Spleen (tissue), 7 donors: ENCODE results near the gene PPP2R3A.
"Not testable (repeated sequence)": the region's sequence is repeated elsewhere in the genome, so short reads cannot be mapped to it uniquely, and the experiment has no call there.

Experiments
- CTCF ChIP-seq, 11 experiments: fragments of 200-600 bp in 7 of 11; fragments of 450-650 bp in 4 of 11; sonication (generic) in 4 of 11; IDR thresholded peaks in 8 of 11; conservative IDR thresholded peaks in 3 of 11; 1 replicate in 7 of 11; 2 replicates in 4 of 11; pipeline versions ENCODE4 v1.4.0 to v1.8.0; 2016 to 2021; ENCODE audit warnings: antibody characterized with exemption in 11 of 11, inconsistent platforms in 4 of 11, mild to moderate bottlenecking in 1 of 11
- POLR2A ChIP-seq, 3 donors: fragments of 450-650 bp; IDR thresholded peaks; one replicate each; pipeline ENCODE4 v1.5.1; 2017; ENCODE audit warnings: antibody characterized with exemption in 3 of 3, mild to moderate bottlenecking in 1 of 3
- POLR2AphosphoS5 ChIP-seq, 3 donors: sonication (generic); formaldehyde crosslinking; IDR thresholded peaks; one replicate each; pipeline ENCODE4 v1.5.1; 2017; ENCODE audit warnings: antibody characterized with exemption in 3 of 3
- donor health status: DM: no; HTN: no; CAD: no; lungs with moderate emphysema.
- donor health status: DM: no; HTN: no; CAD: no.
- donor health status: DM: no; HTN: no; CAD: no.

DNA sequence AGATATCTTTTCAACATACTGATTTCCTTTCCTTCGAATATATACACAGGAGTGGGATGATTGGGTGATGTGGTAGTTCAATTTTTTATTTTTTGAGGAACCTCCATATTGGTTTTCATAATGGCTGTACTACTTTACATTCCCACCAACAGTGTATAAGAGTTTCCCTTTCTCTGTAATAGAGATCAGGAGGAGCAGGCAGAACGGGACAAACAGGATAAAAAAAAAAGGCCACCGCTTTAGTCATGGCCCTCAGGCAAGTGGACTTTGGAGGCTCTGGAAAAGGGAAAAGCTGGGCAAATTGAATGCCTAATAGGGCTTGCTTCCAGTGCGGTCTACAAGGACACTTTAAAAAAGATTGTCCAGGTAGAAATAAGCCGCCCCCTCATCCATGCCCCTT, 30.4 kb upstream of the PPP2R3A start:
- TF ChIP-seq CTCF (IDR thresholded peaks at IDR 0.05 in 8 of 11, conservative IDR thresholded peaks at IDR 0.05 in 3 of 11); POLR2AphosphoS5 (IDR thresholded peaks at IDR 0.05); POLR2A (IDR thresholded peaks at IDR 0.05): not testable (repeated sequence)
